ENCODE results near the gene MTURN. TPM values are rescaled to one million over a fixed set of nuclear protein-coding genes. Genes with fewer than 3 reads are reported as not detected.

The MTURN gene
- total and polyA plus RNA-seq, 4 donors = 13.5 to 79.6 (median 23.0) TPM

DNA sequence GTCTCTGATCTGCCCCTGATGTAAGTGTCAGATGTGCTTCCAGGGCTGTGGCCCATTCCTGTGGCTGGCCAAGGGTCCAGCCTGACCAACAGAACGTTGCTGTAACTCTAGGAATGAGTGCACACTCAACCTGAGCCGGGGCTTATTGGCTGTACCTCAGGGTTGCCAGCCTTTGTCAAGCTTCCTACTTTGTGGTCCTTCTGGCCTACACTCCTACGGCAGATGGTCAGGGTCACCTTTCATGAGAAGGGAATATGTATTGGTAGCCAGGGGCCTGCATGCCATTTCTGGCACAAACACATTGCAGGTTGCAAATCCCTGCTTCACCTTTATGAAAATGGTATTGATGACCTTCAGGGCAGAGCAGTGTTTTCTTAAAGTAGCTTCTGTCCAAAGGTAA is 64.5 kb downstream of the MTURN start:
- Histone ChIP-seq H3K9ac (ENCODE audit: insufficient read depth in 1 of 2, low read length in 2 of 2) (no peak overlapping the region), H3K4me3 (no peak overlapping the region), H3K27ac (ENCODE audit: low read depth in 1 of 2, low read length in 1 of 2) (no peak overlapping the region), H3K27me3 (ENCODE audit: control insufficient read depth in 3 of 3, insufficient read depth in 3 of 3, low read length in 2 of 3) (no peaks in the 10 kb centered on the region), H3K36me3 (ENCODE audit: control insufficient read depth in 4 of 4, insufficient read depth in 4 of 4, low read length in 4 of 4) (no peaks in the 10 kb centered on the region), H3K9me3 (ENCODE audit: control insufficient read depth in 4 of 4, insufficient read depth in 3 of 4, low read length in 3 of 4) (peaks cover 0 to 8% (median 4%) of the 10 kb centered on the region in 4 donors), H3K4me1 (ENCODE audit: control insufficient read depth in 5 of 5, insufficient read depth in 5 of 5, low read length in 5 of 5) (peaks cover 0 to 13% (median 4%) of the 10 kb centered on the region in 5 donors)
- TF ChIP-seq, protein P1, sequence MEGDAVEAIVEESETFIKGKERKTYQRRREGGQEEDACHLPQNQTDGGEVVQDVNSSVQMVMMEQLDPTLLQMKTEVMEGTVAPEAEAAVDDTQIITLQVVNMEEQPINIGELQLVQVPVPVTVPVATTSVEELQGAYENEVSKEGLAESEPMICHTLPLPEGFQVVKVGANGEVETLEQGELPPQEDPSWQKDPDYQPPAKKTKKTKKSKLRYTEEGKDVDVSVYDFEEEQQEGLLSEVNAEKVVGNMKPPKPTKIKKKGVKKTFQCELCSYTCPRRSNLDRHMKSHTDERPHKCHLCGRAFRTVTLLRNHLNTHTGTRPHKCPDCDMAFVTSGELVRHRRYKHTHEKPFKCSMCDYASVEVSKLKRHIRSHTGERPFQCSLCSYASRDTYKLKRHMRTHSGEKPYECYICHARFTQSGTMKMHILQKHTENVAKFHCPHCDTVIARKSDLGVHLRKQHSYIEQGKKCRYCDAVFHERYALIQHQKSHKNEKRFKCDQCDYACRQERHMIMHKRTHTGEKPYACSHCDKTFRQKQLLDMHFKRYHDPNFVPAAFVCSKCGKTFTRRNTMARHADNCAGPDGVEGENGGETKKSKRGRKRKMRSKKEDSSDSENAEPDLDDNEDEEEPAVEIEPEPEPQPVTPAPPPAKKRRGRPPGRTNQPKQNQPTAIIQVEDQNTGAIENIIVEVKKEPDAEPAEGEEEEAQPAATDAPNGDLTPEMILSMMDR (IDR thresholded peaks at IDR 0.05; ENCODE audit: control extremely low read depth, extremely low read depth) = no peak
- ATAC-seq (ENCODE audit: insufficient read depth, low FRiP score) (no peak), DNase-seq (no peak)
- 88 to 91% methylated on average over 3 of the region's 3 CpGs for whole genome bisulfite sequencing, 2 donors

DNA sequence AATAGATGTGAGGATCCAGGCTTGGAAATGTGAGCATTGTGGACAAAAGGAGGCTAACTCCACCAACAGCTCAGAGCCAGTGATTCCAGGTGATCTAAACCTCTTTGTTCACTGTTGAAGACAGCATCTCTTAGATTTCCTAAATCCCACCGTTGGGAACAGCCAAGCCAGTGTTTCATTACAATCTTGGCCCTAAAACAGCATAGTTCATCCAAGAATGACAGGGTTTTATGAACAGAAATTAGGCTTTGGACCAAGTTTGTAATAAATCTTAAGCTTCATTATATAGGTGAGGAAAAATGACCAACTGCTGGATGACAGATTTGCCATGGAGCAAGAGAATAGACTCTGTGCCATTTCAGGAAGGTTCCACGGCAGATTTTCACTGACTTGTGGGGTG is 65.8 kb downstream of the MTURN start:
- H3K36me3 ChIP-seq (ENCODE audit: control insufficient read depth in 4 of 4, insufficient read depth in 4 of 4, low read length in 4 of 4) = no peaks in the 10 kb centered on the region
- TF ChIP-seq, protein P1 (IDR thresholded peaks at IDR 0.05; ENCODE audit: control extremely low read depth, extremely low read depth) = no peak
- H3K4me1 ChIP-seq (ENCODE audit: control insufficient read depth in 5 of 5, insufficient read depth in 5 of 5, low read length in 5 of 5) = peaks cover 0 to 13% (median 4%) of the 10 kb centered on the region in 5 donors
- no peaks in the 10 kb centered on the region for H3K27me3 ChIP-seq (ENCODE audit: control insufficient read depth in 3 of 3, insufficient read depth in 3 of 3, low read length in 2 of 3)
- no peak for ATAC-seq (ENCODE audit: insufficient read depth, low FRiP score)
- WGBS, 2 donors = 67 to 84% methylated on average over 2 of the region's 2 CpGs
- H3K27ac ChIP-seq (ENCODE audit: low read depth in 1 of 2, low read length in 1 of 2) = no peak overlapping the region
- no peak overlapping the region for H3K4me3 ChIP-seq
- DNase-seq = peak in 1 of 3 donors; percentile 32
- peaks cover 0 to 5% (median 4%) of the 10 kb centered on the region in 4 donors for H3K9me3 ChIP-seq (ENCODE audit: control insufficient read depth in 4 of 4, insufficient read depth in 3 of 4, low read length in 3 of 4)
- H3K9ac ChIP-seq (ENCODE audit: insufficient read depth in 1 of 2, low read length in 2 of 2) = no peak overlapping the region

DNA sequence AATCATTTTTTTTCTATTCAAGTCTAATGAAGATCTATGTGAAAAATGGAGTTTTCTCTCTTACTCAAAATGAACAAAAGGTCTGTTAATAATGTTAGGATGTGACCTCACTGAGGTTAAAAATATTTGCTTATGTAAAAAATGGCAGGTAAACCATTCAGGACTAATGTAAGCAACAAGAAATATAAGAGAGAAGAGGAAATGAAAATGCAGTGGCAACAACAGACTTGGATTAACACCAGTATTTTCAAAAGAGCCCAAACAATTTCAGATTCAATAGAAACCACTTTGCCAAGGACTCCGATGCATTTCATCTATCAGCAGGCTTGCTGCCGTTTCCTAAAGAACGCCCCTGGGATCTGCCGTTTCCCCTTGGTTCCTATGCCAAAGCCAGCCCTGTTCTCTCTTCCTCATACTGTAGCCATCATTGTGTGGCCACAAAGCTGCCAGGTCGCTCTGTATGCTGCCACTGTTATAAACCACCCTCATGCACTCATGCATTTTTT is 66.4 kb downstream of the MTURN start:
- H3K9me3 ChIP-seq (ENCODE audit: control insufficient read depth in 4 of 4, insufficient read depth in 3 of 4, low read length in 3 of 4) = peaks cover 0 to 2% (median under 1%) of the 10 kb centered on the region in 4 donors
- WGBS, 2 donors = 70 to 83% methylated on average over 5 of the region's 5 CpGs
- ATAC-seq (ENCODE audit: insufficient read depth, low FRiP score) = no peak
- H3K36me3 ChIP-seq (ENCODE audit: control insufficient read depth in 4 of 4, insufficient read depth in 4 of 4, low read length in 4 of 4) = no peaks in the 10 kb centered on the region
- H3K4me3 ChIP-seq = no peak overlapping the region
- no peaks in the 10 kb centered on the region for H3K27me3 ChIP-seq (ENCODE audit: control insufficient read depth in 3 of 3, insufficient read depth in 3 of 3, low read length in 2 of 3)
- TF ChIP-seq, protein P1 (IDR thresholded peaks at IDR 0.05; ENCODE audit: control extremely low read depth, extremely low read depth) = no peak
- H3K9ac ChIP-seq (ENCODE audit: insufficient read depth in 1 of 2, low read length in 2 of 2) = no peak overlapping the region
- H3K27ac ChIP-seq (ENCODE audit: low read depth in 1 of 2, low read length in 1 of 2) = no peak overlapping the region
- peak in 1 of 3 donors; percentile 30 for DNase-seq
- H3K4me1 ChIP-seq (ENCODE audit: control insufficient read depth in 5 of 5, insufficient read depth in 5 of 5, low read length in 5 of 5) = peaks cover 0 to 13% (median 4%) of the 10 kb centered on the region in 5 donors

DNA sequence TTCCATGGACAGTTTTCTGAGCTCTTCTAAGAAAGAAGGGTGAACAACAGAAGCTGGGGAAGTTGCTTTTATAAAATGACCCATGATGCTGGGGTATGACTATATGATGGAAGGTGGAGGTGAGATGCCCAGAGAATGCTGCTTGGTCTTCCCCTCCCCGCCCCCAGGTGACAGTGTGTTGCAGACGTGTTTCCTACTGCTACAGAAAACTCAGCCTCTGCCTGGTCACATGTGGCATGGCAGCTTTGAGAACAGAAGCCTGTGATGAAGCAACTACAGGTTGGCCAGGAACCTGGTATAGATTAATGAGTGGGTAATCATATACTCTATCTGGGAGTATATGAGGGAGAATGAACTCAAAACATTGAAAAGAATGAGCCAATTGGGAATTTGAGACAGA is 67.1 kb downstream of the MTURN start:
- Histone ChIP-seq H3K27me3 (ENCODE audit: control insufficient read depth in 3 of 3, insufficient read depth in 3 of 3, low read length in 2 of 3) (no peaks in the 10 kb centered on the region), H3K4me1 (ENCODE audit: control insufficient read depth in 5 of 5, insufficient read depth in 5 of 5, low read length in 5 of 5) (peaks cover 0 to 13% (median 4%) of the 10 kb centered on the region in 5 donors), H3K9ac (ENCODE audit: insufficient read depth in 1 of 2, low read length in 2 of 2) (no peak overlapping the region), H3K4me3 (no peak overlapping the region), H3K36me3 (ENCODE audit: control insufficient read depth in 4 of 4, insufficient read depth in 4 of 4, low read length in 4 of 4) (no peaks in the 10 kb centered on the region), H3K9me3 (ENCODE audit: control insufficient read depth in 4 of 4, insufficient read depth in 3 of 4, low read length in 3 of 4) (peaks cover 0 to 2% (median 0%) of the 10 kb centered on the region in 4 donors), H3K27ac (ENCODE audit: low read depth in 1 of 2, low read length in 1 of 2) (no peak overlapping the region)
- WGBS, 2 donors = 92 to 93% methylated on average over 2 of the region's 2 CpGs
- DNase-seq (no peak), ATAC-seq (ENCODE audit: insufficient read depth, low FRiP score) (no peak)
- TF ChIP-seq, protein P1 (IDR thresholded peaks at IDR 0.05; ENCODE audit: control extremely low read depth, extremely low read depth) = no peak

Measured in lung (tissue), 12 donors.